Central memory CD8-positive, alpha-beta T cell (primary cell): ENCODE data around the gene RASAL2.
"Not testable (repeated sequence)": the region's sequence is repeated elsewhere in the genome, so short reads cannot be mapped to it uniquely, and the experiment has no call there.

Experiments used
- ATAC-seq: fragments of 150-1000 bp; cut with Tn5 transposase; replicated peaks from 2 replicates; pipeline ENCODE4 v1.10.0; 2022; ENCODE audit warnings: mild to moderate bottlenecking, moderate FRiP score, moderate number of reproducible peaks; ENCODE audit not compliant: poor library complexity, severe bottlenecking; ENCODE audit errors: extremely low read depth
- DNase-seq, 2 donors: peaks; one replicate each; pipeline ENCODE4 v3.0.0; 2021; ENCODE audit warnings: low spot score in 2 of 2
- H3K27ac Mint-ChIP-seq: one replicate; pipeline ENCODE4 v1.8.0; 2022; ENCODE audit warnings: low read depth, mild to moderate bottlenecking, moderate library complexity, mixed read lengths
- H3K27me3 Mint-ChIP-seq: one replicate; pipeline ENCODE4 v1.8.0; 2022; ENCODE audit warnings: mixed read lengths
- H3K36me3 Mint-ChIP-seq: one replicate; pipeline ENCODE4 v1.8.0; 2022; ENCODE audit warnings: mild to moderate bottlenecking, moderate library complexity, mixed read lengths; ENCODE audit not compliant: insufficient read depth
- H3K4me1 Mint-ChIP-seq: one replicate; pipeline ENCODE4 v1.8.0; 2022; ENCODE audit warnings: mixed read lengths
- H3K4me3 Mint-ChIP-seq: one replicate; pipeline ENCODE4 v1.8.0; 2022; ENCODE audit warnings: mild to moderate bottlenecking, moderate library complexity, mixed read lengths
- H3K9me3 Mint-ChIP-seq: one replicate; pipeline ENCODE4 v1.8.0; 2022; ENCODE audit warnings: mixed read lengths

The RASAL2 gene

DNA sequence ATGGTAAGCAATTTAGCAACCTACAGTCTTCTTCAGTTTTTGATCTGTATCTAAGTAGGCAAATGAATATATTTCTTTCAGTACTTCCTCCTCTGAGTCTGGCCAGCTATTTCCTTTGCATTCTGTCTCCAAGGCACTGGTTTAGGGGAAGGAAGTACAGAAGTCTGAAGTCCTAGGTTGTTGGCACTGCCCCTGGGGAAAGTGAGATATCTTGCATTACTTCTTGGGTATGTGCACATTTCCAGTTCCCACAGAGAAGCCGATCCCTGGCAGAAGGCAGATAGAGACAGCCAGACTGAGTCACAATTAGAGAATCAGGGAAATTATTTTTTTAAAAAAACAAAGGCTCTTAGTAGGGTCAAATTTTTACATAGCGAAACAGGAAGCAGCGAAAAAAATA lies 98.8 kb downstream of the RASAL2 start:
- no peak for DNase-seq
- no peak for ATAC-seq
- Mint-ChIP-seq H3K9me3 (no peaks in the 10 kb centered on the region), H3K27me3 (no peaks in the 10 kb centered on the region), H3K4me3 (no peak overlapping the region), H3K36me3 (no peaks in the 10 kb centered on the region), H3K27ac (no peak overlapping the region), H3K4me1 (no peaks in the 10 kb centered on the region)

- Mint-ChIP-seq H3K27ac (no peak overlapping the region), H3K9me3 (peaks cover 9% of the 10 kb centered on the region), H3K36me3 (no peaks in the 10 kb centered on the region), H3K4me3 (no peak overlapping the region), H3K27me3 (no peaks in the 10 kb centered on the region), H3K4me1 (no peaks in the 10 kb centered on the region)
- no peak for DNase-seq
- ATAC-seq = no peak
These were observed 102.7 kb downstream of the RASAL2 start for GRCh38 chr1:178196631-178197030.

GRCh38 chr1:178202095-178202494 lies 108.2 kb downstream of the RASAL2 start:
- not testable (repeated sequence) for H3K27ac Mint-ChIP-seq, H3K27me3 Mint-ChIP-seq, H3K36me3 Mint-ChIP-seq, H3K4me3 Mint-ChIP-seq, DNase-seq, H3K4me1 Mint-ChIP-seq, H3K9me3 Mint-ChIP-seq, ATAC-seq

DNA sequence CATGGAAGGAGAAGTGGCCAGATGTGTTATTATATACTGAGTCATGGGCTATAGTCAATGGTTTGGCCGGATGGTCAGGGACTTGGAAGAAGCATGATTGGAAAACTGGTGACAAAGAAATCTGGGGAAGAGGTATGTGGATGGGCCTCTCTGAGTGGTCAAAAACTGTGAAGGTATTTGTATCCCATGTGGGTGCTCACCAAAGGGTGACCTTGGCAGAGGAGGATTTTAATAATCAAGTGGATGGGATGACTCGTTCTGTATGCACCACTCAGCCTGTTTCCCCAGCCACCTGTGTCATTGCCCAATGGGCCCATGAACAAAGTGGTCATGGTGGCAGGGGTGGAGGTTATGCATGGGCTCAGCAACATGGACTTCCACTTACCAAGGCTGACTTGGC lies 108.6 kb downstream of the RASAL2 start:
- H3K4me1 Mint-ChIP-seq, H3K36me3 Mint-ChIP-seq, H3K27me3 Mint-ChIP-seq, H3K4me3 Mint-ChIP-seq, DNase-seq, H3K9me3 Mint-ChIP-seq, H3K27ac Mint-ChIP-seq, ATAC-seq: not testable (repeated sequence)

- H3K9me3 Mint-ChIP-seq = peaks cover 27% of the 10 kb centered on the region
- not testable (repeated sequence) for H3K27ac Mint-ChIP-seq, H3K4me3 Mint-ChIP-seq, H3K36me3 Mint-ChIP-seq, ATAC-seq, DNase-seq, H3K4me1 Mint-ChIP-seq, H3K27me3 Mint-ChIP-seq
These were observed 114.5 kb downstream of the RASAL2 start for GRCh38 chr1:178208269-178208856.

- H3K4me3 Mint-ChIP-seq = no peak overlapping the region
- no peaks in the 10 kb centered on the region for H3K4me1 Mint-ChIP-seq
- H3K27me3 Mint-ChIP-seq = no peaks in the 10 kb centered on the region
- DNase-seq = no peak
- no peak for ATAC-seq
- peaks cover 27% of the 10 kb centered on the region for H3K9me3 Mint-ChIP-seq
- no peak overlapping the region for H3K27ac Mint-ChIP-seq
- H3K36me3 Mint-ChIP-seq = no peaks in the 10 kb centered on the region
These were observed 116.0 kb downstream of the RASAL2 start for GRCh38 chr1:178209935-178210334.

- Mint-ChIP-seq H3K36me3 (no peaks in the 10 kb centered on the region), H3K27me3 (no peaks in the 10 kb centered on the region), H3K4me1 (no peaks in the 10 kb centered on the region), H3K9me3 (peaks cover 5% of the 10 kb centered on the region), H3K27ac (no peak overlapping the region), H3K4me3 (no peak overlapping the region)
- DNase-seq = no peak
- no peak for ATAC-seq
These were observed 124.6 kb downstream of the RASAL2 start for GRCh38 chr1:178218550-178218949.

GRCh38 chr1:178220094-178220493 lies 126.2 kb downstream of the RASAL2 start:
- Mint-ChIP-seq H3K4me3 (no peak overlapping the region), H3K36me3 (no peaks in the 10 kb centered on the region), H3K27me3 (no peaks in the 10 kb centered on the region), H3K4me1 (no peaks in the 10 kb centered on the region), H3K9me3 (peaks cover 5% of the 10 kb centered on the region), H3K27ac (no peak overlapping the region)
- no peak for ATAC-seq
- no peak for DNase-seq

- Mint-ChIP-seq H3K27ac (no peak overlapping the region), H3K27me3 (no peaks in the 10 kb centered on the region), H3K4me3 (no peak overlapping the region), H3K36me3 (no peaks in the 10 kb centered on the region), H3K4me1 (no peaks in the 10 kb centered on the region), H3K9me3 (peaks cover 11% of the 10 kb centered on the region)
- DNase-seq = no peak
- no peak for ATAC-seq
These were observed 129.4 kb downstream of the RASAL2 start for GRCh38 chr1:178223289-178223688.

DNA sequence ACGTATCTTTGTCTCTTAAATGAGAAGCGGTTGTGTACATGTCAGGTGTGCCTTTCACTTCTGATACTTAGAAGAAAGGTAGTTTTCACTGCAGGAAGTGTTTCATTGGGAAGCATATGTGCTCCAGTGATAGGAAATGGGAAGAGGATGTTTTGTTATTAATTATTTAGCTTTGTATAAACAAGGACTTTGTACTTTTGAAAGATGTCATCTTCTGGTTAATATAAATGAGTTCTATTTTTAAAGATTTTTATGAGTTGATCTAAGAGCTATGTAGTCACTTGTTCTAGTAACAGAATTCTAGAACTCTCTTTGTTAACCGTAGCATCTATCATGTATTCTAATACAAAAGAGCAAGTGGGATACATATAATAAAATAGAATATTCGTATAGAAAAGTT lies 130.5 kb downstream of the RASAL2 start:
- Mint-ChIP-seq H3K27ac (no peak overlapping the region), H3K4me3 (no peak overlapping the region), H3K36me3 (no peaks in the 10 kb centered on the region), H3K9me3 (peaks cover 11% of the 10 kb centered on the region), H3K27me3 (no peaks in the 10 kb centered on the region), H3K4me1 (no peaks in the 10 kb centered on the region)
- DNase-seq (no peak), ATAC-seq (no peak)

- H3K36me3 Mint-ChIP-seq = no peaks in the 10 kb centered on the region
- ATAC-seq (no peak), DNase-seq (no peak)
- H3K4me1 Mint-ChIP-seq = no peaks in the 10 kb centered on the region
- no peaks in the 10 kb centered on the region for H3K27me3 Mint-ChIP-seq
- H3K9me3 Mint-ChIP-seq = peaks cover 15% of the 10 kb centered on the region
- no peak overlapping the region for H3K4me3 Mint-ChIP-seq
- H3K27ac Mint-ChIP-seq = no peak overlapping the region
These were observed 137.0 kb downstream of the RASAL2 start for GRCh38 chr1:178230881-178231409.

DNA sequence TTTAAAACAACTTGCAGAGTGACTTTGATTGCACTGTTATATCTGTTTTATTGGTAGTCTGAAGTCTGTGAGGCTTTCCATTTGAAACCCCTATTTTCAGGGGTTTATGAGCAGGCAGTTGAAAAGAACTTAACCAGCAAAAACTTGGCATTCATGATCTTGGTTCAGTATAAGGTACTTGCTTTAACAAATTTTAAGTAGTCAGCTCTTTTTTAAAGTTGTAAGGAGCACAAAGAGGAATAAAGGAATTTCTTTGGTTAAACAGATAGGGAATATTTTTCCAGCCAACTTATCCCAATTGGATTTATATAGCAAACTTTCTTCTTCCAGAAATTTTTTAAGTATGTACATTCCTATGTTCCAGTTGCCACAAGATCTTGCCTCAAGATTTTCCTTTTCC lies 138.2 kb downstream of the RASAL2 start:
- H3K27me3 Mint-ChIP-seq = no peaks in the 10 kb centered on the region
- ATAC-seq (no peak), DNase-seq (no peak)
- H3K36me3 Mint-ChIP-seq = no peaks in the 10 kb centered on the region
- H3K9me3 Mint-ChIP-seq = peaks cover 15% of the 10 kb centered on the region
- no peak overlapping the region for H3K27ac Mint-ChIP-seq
- H3K4me3 Mint-ChIP-seq = no peak overlapping the region
- H3K4me1 Mint-ChIP-seq = no peaks in the 10 kb centered on the region

- Mint-ChIP-seq H3K4me3 (no peak overlapping the region), H3K27me3 (no peaks in the 10 kb centered on the region), H3K9me3 (peaks cover 10% of the 10 kb centered on the region), H3K27ac (no peak overlapping the region), H3K4me1 (no peaks in the 10 kb centered on the region), H3K36me3 (no peaks in the 10 kb centered on the region)
- DNase-seq = no peak
- ATAC-seq = no peak
These were observed 139.0 kb downstream of the RASAL2 start for GRCh38 chr1:178232949-178233348.
